OCI-LY3 (cell line): ENCODE results near the gene CCL25.
"Not testable (repeated sequence)": the region's sequence is repeated elsewhere in the genome, so short reads cannot be mapped to it uniquely, and the experiment has no call there.

Experiments
- H2AFZ ChIP-seq: fragments of 200-600, 300-600 bp; shearing (Covaris generic); 2 replicates; pipeline ENCODE4 v1.6.0; 2014; ENCODE audit warnings: antibody characterized with exemption, low read depth, low read length
- H3K27ac ChIP-seq: fragments of 200-600, 300-600 bp; sonication (generic); 2 replicates; pipeline ENCODE4 v1.5.1; 2014; ENCODE audit warnings: mild to moderate bottlenecking, low read length, moderate library complexity, mixed read lengths
- H3K27me3 ChIP-seq: fragments of 200-600, 300-600 bp; sonication (generic); 2 replicates; pipeline ENCODE4 v1.6.1; 2014; ENCODE audit warnings: low read depth, low read length, mixed read lengths
- H3K36me3 ChIP-seq: fragments of 200-600, 300-600 bp; sonication (generic); replicated peaks from 2 replicates; pipeline ENCODE3; 2014; ENCODE audit warnings: low read depth, low read length, mixed read lengths
- H3K4me1 ChIP-seq: fragments of 300-600, 200-600 bp; sonication (generic); 2 replicates; pipeline ENCODE4 v1.6.1; 2014; ENCODE audit warnings: low read length, mixed read lengths
- H3K4me2 ChIP-seq: fragments of 200-600, 300-600 bp; sonication (generic); 2 replicates; pipeline ENCODE4 v1.6.1; 2014; ENCODE audit warnings: low read length, mixed read lengths
- H3K4me3 ChIP-seq: fragments of 300-600, 200-600 bp; sonication (generic); 2 replicates; pipeline ENCODE4 v1.5.1; 2014; ENCODE audit warnings: antibody characterized with exemption, mild to moderate bottlenecking, low read length, moderate library complexity
- H3K79me2 ChIP-seq: fragments of 300-600, 200-600 bp; shearing (Covaris generic); 2 replicates; pipeline ENCODE4 v1.6.1; 2014; ENCODE audit warnings: mild to moderate bottlenecking, low read length, mixed read lengths
- H3K9ac ChIP-seq: fragments of 300-600, 200-600 bp; shearing (Covaris generic); 2 replicates; pipeline ENCODE4 v1.6.0; 2014; ENCODE audit warnings: mild to moderate bottlenecking, low read length, moderate library complexity
- H3K9me3 ChIP-seq: fragments of 200-600, 300-600 bp; shearing (Covaris generic); 2 replicates; pipeline ENCODE4 v1.6.1; 2014; ENCODE audit warnings: low read length, mixed read lengths; ENCODE audit not compliant: insufficient read depth
- H4K20me1 ChIP-seq: fragments of 200-600, 300-600 bp; sonication (generic); 2 replicates; pipeline ENCODE4 v1.6.1; 2016; ENCODE audit warnings: low read length, mixed read lengths; ENCODE audit not compliant: insufficient read depth
- EZH2phosphoT487 ChIP-seq: fragments of 200-600 bp; shearing (Covaris generic); IDR thresholded peaks from 2 replicates; pipeline ENCODE4 v1.6.1; 2018; ENCODE audit warnings: antibody characterized with exemption, mixed run types, low read depth
- TF ChIP-seq, protein P1 (sequence below): fragments of 200-600, 300-600 bp; sonication (generic); IDR thresholded peaks from 2 replicates; pipeline ENCODE4 v1.5.1; 2014; ENCODE audit warnings: antibody characterized with exemption, low read length, low read depth

The CCL25 gene

DNA sequence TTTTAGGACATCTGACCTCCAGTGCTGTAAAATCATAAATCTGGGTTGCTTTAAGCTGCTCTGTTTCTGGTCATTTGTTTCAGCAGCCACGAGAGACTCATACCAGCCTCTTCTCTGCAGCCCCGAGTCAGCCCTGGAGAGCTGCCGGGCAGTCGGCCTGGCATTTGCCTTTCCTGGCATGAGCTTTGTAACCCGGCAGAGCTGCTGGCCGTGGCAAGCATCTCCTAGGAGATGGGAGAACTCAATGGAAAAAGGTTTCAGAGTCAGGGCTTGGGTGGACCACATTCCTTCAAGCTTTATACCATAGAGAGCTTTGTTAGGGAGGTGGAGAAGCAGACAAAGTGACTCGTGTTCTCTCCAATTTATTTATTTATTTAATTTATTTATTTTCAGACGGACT lies 21.6 kb upstream of the CCL25 start:
- no peaks in the 10 kb centered on the region for H3K79me2 ChIP-seq

DNA sequence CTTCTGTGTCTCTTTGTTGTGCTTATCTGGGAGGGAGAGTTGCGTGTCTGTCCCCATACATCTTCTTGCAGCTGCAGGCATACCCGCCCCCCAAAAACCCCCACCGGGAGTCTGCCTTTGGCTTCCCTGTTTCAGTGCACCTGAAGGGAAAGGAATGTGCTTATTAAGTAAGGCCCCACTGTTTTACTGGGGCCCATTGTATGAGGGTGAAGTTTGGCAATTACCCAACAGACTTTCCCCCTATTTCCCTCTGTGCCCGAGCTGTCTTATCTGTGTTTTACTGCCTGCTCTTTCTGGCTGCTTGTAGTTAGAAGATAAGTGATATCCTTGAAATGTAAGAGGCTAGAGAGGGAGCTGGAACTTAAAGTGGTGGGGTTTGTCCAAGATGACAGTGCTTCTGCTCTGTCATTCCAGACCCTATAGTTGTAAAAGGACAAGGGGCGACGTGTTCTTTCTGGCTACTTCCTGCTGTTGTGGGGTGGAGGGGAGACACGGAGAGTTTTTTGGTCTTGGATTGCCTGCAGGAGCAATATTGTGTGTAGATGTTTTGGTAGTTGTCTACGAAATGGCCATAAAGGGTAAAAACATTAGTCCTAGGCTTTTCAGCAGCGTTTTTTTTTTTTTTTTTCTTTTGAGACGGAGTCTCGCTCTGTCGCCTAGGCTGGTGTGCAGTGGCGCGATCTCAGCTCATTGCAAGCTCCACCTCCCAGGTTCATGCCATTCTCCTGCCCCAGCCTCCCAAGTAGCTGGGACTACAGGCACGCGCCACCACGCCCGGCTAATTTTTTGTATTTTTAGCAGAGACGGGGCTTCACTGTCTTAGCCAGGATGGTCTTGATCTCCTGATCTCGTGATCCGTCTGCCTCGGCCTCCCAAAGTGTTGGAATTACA lies 19.0 kb upstream of the CCL25 start:
- not testable (repeated sequence) for H3K9ac ChIP-seq, H2AFZ ChIP-seq, H4K20me1 ChIP-seq, H3K27me3 ChIP-seq, H3K9me3 ChIP-seq, H3K27ac ChIP-seq, H3K79me2 ChIP-seq, H3K4me1 ChIP-seq, H3K36me3 ChIP-seq, H3K4me3 ChIP-seq, H3K4me2 ChIP-seq

More for the DNA sequence above, 21.6 kb upstream of the CCL25 start:
- no peak overlapping the region for H3K27ac ChIP-seq
- H3K9ac ChIP-seq = no peak overlapping the region
- 0 out of 2 replicates have a peak, but pooled peaks cover 3% of the 10 kb centered on the region for H3K27me3 ChIP-seq
- H3K4me1 ChIP-seq = no peaks in the 10 kb centered on the region
- H3K9me3 ChIP-seq = no peaks in the 10 kb centered on the region
- no peak for TF ChIP-seq EZH2phosphoT487
- no peaks in the 10 kb centered on the region for H3K36me3 ChIP-seq
- no peak overlapping the region for H2AFZ ChIP-seq
- H4K20me1 ChIP-seq = no peaks in the 10 kb centered on the region
- no peak overlapping the region for H3K4me2 ChIP-seq
- no peak overlapping the region for H3K4me3 ChIP-seq

DNA sequence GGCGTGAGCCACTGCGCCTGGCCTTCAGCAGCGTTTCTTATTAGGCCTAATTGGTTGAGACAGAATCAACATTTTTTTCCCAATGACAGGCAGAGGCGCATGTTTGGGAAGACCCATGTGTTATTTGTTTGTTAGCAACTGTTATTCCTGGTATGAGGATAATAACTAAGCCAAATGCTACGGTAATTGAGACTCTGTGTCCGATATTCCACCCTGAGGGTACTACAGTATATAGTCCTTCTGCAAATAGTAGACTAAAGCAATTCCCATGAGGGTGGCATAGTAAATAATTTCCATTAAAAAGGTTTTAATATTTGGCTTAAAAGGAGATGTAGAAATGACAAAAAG lies 18.4 kb upstream of the CCL25 start:
- H3K9ac ChIP-seq = no peak overlapping the region
- no peak overlapping the region for H3K4me3 ChIP-seq
- H3K4me1 ChIP-seq = no peaks in the 10 kb centered on the region
- H3K27me3 ChIP-seq = peaks cover 8% of the 10 kb centered on the region; the same call in 1 of the 2 replicates
- no peak for TF ChIP-seq EZH2phosphoT487
- TF ChIP-seq, protein P1, sequence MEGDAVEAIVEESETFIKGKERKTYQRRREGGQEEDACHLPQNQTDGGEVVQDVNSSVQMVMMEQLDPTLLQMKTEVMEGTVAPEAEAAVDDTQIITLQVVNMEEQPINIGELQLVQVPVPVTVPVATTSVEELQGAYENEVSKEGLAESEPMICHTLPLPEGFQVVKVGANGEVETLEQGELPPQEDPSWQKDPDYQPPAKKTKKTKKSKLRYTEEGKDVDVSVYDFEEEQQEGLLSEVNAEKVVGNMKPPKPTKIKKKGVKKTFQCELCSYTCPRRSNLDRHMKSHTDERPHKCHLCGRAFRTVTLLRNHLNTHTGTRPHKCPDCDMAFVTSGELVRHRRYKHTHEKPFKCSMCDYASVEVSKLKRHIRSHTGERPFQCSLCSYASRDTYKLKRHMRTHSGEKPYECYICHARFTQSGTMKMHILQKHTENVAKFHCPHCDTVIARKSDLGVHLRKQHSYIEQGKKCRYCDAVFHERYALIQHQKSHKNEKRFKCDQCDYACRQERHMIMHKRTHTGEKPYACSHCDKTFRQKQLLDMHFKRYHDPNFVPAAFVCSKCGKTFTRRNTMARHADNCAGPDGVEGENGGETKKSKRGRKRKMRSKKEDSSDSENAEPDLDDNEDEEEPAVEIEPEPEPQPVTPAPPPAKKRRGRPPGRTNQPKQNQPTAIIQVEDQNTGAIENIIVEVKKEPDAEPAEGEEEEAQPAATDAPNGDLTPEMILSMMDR = no peak
- H3K9me3 ChIP-seq = no peaks in the 10 kb centered on the region
- no peaks in the 10 kb centered on the region for H3K36me3 ChIP-seq
- H3K4me2 ChIP-seq = no peak overlapping the region
- no peak overlapping the region for H3K27ac ChIP-seq
- no peaks in the 10 kb centered on the region for H3K79me2 ChIP-seq
- H2AFZ ChIP-seq = no peak overlapping the region
- no peaks in the 10 kb centered on the region for H4K20me1 ChIP-seq

DNA sequence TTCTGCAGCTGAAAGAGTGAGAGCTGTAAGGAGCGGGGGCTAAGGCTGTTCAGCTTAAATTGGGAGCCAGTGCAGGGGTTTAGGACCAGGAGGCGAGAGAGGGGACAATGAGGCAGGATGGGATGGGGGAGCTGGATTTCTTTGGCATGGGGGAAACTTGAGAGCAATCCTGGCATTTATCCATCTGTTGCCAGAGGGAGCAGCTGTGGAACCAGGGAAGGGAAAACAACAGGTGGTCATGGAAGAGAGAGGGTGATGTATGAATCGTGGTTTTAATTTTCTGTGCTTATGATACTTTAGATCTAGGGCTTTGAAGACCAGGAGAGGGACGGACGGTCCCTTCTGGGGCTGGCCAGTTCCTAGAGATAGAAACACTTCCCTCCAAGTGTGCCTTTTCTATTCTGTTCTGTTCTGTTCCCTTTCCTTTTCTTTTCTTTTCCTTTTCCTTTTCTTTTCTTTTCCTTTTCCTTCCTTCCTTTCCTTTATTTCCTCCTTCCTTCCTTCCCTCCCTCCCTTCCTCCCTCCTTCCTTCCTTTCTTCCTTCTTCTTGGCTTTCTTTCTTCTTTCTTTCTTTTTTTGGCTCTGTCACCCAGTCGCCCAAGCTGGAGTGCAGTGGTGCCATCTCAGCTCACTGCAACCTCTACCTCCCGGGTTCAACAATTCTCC lies 16.0 kb upstream of the CCL25 start:
- no peak overlapping the region for H3K4me3 ChIP-seq
- peaks cover 5% of the 10 kb centered on the region; the same call in 1 of the 2 replicates for H3K27me3 ChIP-seq
- no peaks in the 10 kb centered on the region for H3K36me3 ChIP-seq
- H3K4me1 ChIP-seq = peaks cover 8% of the 10 kb centered on the region; the same call in 1 of the 2 replicates
- H3K9me3 ChIP-seq = no peaks in the 10 kb centered on the region
- no peaks in the 10 kb centered on the region for H3K79me2 ChIP-seq
- H3K27ac ChIP-seq = no peak overlapping the region
- H2AFZ ChIP-seq = no peak overlapping the region
- no peak for TF ChIP-seq EZH2phosphoT487
- TF ChIP-seq, protein P1 = no peak
- no peaks in the 10 kb centered on the region for H4K20me1 ChIP-seq
- no peak overlapping the region for H3K4me2 ChIP-seq
- no peak overlapping the region for H3K9ac ChIP-seq

- no peak overlapping the region for H2AFZ ChIP-seq
- no peak overlapping the region for H3K4me3 ChIP-seq
- no peak overlapping the region for H3K4me2 ChIP-seq
- H4K20me1 ChIP-seq = no peaks in the 10 kb centered on the region
- H3K9ac ChIP-seq = no peak overlapping the region
- no peak overlapping the region for H3K27ac ChIP-seq
- no peaks in the 10 kb centered on the region for H3K79me2 ChIP-seq
- peaks cover 9% of the 10 kb centered on the region; the same call in 1 of the 2 replicates for H3K4me1 ChIP-seq
- TF ChIP-seq, protein P1 = no peak
- no peak for TF ChIP-seq EZH2phosphoT487
- no peaks in the 10 kb centered on the region for H3K9me3 ChIP-seq
- peaks cover 5% of the 10 kb centered on the region; the same call in 1 of the 2 replicates for H3K27me3 ChIP-seq
- no peaks in the 10 kb centered on the region for H3K36me3 ChIP-seq
Observed at GRCh38 chr19:8038815-8039214, 13.7 kb upstream of the CCL25 start.
